Transverse colon (tissue), 3 donors: ENCODE measurements around the gene CLOCK.

Experiments
- CTCF ChIP-seq, 5 experiments: fragments of 200-600 bp in 3 of 5; fragments of 450-650 bp in 2 of 5; sonication (generic) in 3 of 5; IDR thresholded peaks; 1 replicate in 2 of 5; 2 replicates in 3 of 5; pipeline ENCODE4 v1.5.1; 2016 to 2017; ENCODE audit warnings: antibody characterized with exemption in 5 of 5, inconsistent platforms in 3 of 5, mild to moderate bottlenecking in 2 of 5, moderate library complexity in 1 of 5
- POLR2A ChIP-seq: fragments of 450-650 bp; IDR thresholded peaks from one replicate; pipeline ENCODE4 v1.6.1; 2016; ENCODE audit warnings: antibody characterized with exemption, mild to moderate bottlenecking, moderate library complexity

- no peak for TF ChIP-seq CTCF (IDR thresholded peaks at IDR 0.05)
- no peak for TF ChIP-seq POLR2A
Measured at GRCh38 chr4:55466001-55466400, 80.7 kb downstream of the CLOCK start.
